G401 (cell line): ENCODE results near the gene MMP15. TPM values are rescaled to one million over a fixed set of nuclear protein-coding genes. Genes with fewer than 3 reads are reported as not detected.

Experiments used
- DNase-seq: peaks from one replicate; pipeline ENCODE4 v3.0.0-alpha.2; 2015; ENCODE audit warnings: low spot score
- in situ Hi-C: cut with HindIII; loops from 2 replicates; pipeline ENCODE4 v1.10.0; 2016; ENCODE audit warnings: low sequenced_read_pairs, mixed read lengths
- total RNA-seq: library from RNA; depleted of rRNA; stranded (reverse); fragments of >200 nt; shearing (Covaris generic); gene quantifications from 2 replicates; pipeline ENCODE4 v1.2.3, GENCODE V29; 2014

The MMP15 gene
- total RNA-seq, 1 experiment from 2014 or later = 3.9 TPM

- in situ Hi-C loops = no loop called here
- no peak for DNase-seq
These were observed 13.1 kb upstream of the MMP15 start for GRCh38 chr16:58012481-58012880.

GRCh38 chr16:58013201-58013956 lies 12.2 kb upstream of the MMP15 start:
- in situ Hi-C loops = no loop called here
- DNase-seq = no peak

- in situ Hi-C loops = no loop called here
- DNase-seq = peak; percentile 85
These were observed 8.6 kb upstream of the MMP15 start for GRCh38 chr16:58016840-58017446.

GRCh38 chr16:58018803-58019202 lies 6.8 kb upstream of the MMP15 start:
- in situ Hi-C loops = no loop called here

GRCh38 chr16:58019866-58020538 lies 5.6 kb upstream of the MMP15 start:
- in situ Hi-C loops = loop anchor here (10.0 kb wide), 1 partner anchor 105 kb away; the partner anchor contains the start of gene CFAP20

More at GRCh38 chr16:58018803-58019202, 6.8 kb upstream of the MMP15 start:
- DNase-seq = no peak

GRCh38 chr16:58020628-58021521 lies 4.7 kb upstream of the MMP15 start:
- in situ Hi-C loops = loop anchor here (10.0 kb wide), 1 partner anchor 104 kb away; the partner anchor contains the start of gene CFAP20
- peak; percentile 78 for DNase-seq

More at GRCh38 chr16:58019866-58020538, 5.6 kb upstream of the MMP15 start:
- no peak for DNase-seq

GRCh38 chr16:58021661-58022551 lies 3.6 kb upstream of the MMP15 start:
- in situ Hi-C loops = loop anchor here (10.0 kb wide), 1 partner anchor 103 kb away; the partner anchor contains the start of gene CFAP20
- no peak for DNase-seq

- in situ Hi-C loops = loop anchor here (10.0 kb wide), 1 partner anchor 102 kb away; the partner anchor contains the start of gene CFAP20
- DNase-seq = no peak
These were observed 2.8 kb upstream of the MMP15 start for GRCh38 chr16:58022601-58023371.

- no peak for DNase-seq
- in situ Hi-C loops = loop anchor here (10.0 kb wide), 1 partner anchor 100 kb away; the partner anchor contains the start of gene CFAP20
These were observed 836 bp upstream of the MMP15 start for GRCh38 chr16:58024486-58025350.

GRCh38 chr16:58026139-58026704 lies 668 bp downstream of the MMP15 start:
- in situ Hi-C loops = loop anchor here (10.0 kb wide), 1 partner anchor 99 kb away; the partner anchor contains the start of gene CFAP20
- no peak for DNase-seq

GRCh38 chr16:58026705-58027160 lies 1.2 kb downstream of the MMP15 start:
- DNase-seq = no peak
- in situ Hi-C loops = loop anchor here (10.0 kb wide), 1 partner anchor 98 kb away; the partner anchor contains the start of gene CFAP20

GRCh38 chr16:58027161-58027915 lies 1.8 kb downstream of the MMP15 start:
- DNase-seq = peak; percentile 64
- in situ Hi-C loops = loop anchor here (10.0 kb wide), 1 partner anchor 97 kb away; the partner anchor contains the start of gene CFAP20

- no peak for DNase-seq
- in situ Hi-C loops = loop anchor here (10.0 kb wide), 1 partner anchor 97 kb away; the partner anchor contains the start of gene CFAP20
These were observed 2.4 kb downstream of the MMP15 start for GRCh38 chr16:58027916-58028455.

GRCh38 chr16:58028541-58029070 lies 3.1 kb downstream of the MMP15 start:
- DNase-seq = no peak
- in situ Hi-C loops = loop anchor here (10.0 kb wide), 1 partner anchor 96 kb away; the partner anchor contains the start of gene CFAP20
